SJCRH30 (cell line): ENCODE results near the gene NFAT5. TPM values are rescaled to one million over a fixed set of nuclear protein-coding genes. Genes with fewer than 3 reads are reported as not detected.
"Not testable (repeated sequence)": the region's sequence is repeated elsewhere in the genome, so short reads cannot be mapped to it uniquely, and the experiment has no call there.

ENCODE experiments used
- DNase-seq, 2 experiments: peaks; one replicate each; pipeline ENCODE4 v3.0.0-alpha.2; 2015 to 2020
- H3K27ac ChIP-seq: fragments of 250-450 bp; sonication (Bioruptor Pico); 2 replicates; pipeline ENCODE4 v1.5.1; 2020; ENCODE audit warnings: mild to moderate bottlenecking, moderate library complexity
- H3K27me3 ChIP-seq: fragments of 250-450 bp; sonication (Bioruptor Pico); 2 replicates; pipeline ENCODE4 v1.5.1; 2020; ENCODE audit warnings: mild to moderate bottlenecking, moderate library complexity
- H3K36me3 ChIP-seq: fragments of 250-450 bp; sonication (Bioruptor Pico); 2 replicates; pipeline ENCODE4 v1.5.1; 2020; ENCODE audit warnings: mild to moderate bottlenecking, moderate library complexity
- H3K4me1 ChIP-seq: fragments of 250-450 bp; sonication (Bioruptor Pico); 2 replicates; pipeline ENCODE4 v1.5.1; 2020; ENCODE audit warnings: mild to moderate bottlenecking, moderate library complexity
- H3K4me3 ChIP-seq: fragments of 250-450 bp; sonication (Bioruptor Pico); 2 replicates; pipeline ENCODE4 v1.5.1; 2020; ENCODE audit warnings: mild to moderate bottlenecking, moderate library complexity
- H3K9me3 ChIP-seq: fragments of 250-450 bp; sonication (Bioruptor Pico); replicated peaks from 2 replicates; pipeline ENCODE4 v1.5.1; 2020; ENCODE audit warnings: mild to moderate bottlenecking, moderate library complexity
- total RNA-seq: library from RNA; depleted of rRNA; stranded (reverse); fragments of >200 nt; shearing (Covaris generic); gene quantifications from 2 replicates; pipeline ENCODE4 v1.2.3, GENCODE V29; 2014

Gene NFAT5
- total RNA-seq, 1 experiment from 2014 or later, result 5.7 TPM

GRCh38 chr16:69535123-69536050, 30.4 kb upstream of the NFAT5 start:
- Histone ChIP-seq H3K27ac (no peak overlapping the region), H3K9me3 (no peaks in the 10 kb centered on the region), H3K4me1 (peaks cover 5% of the 10 kb centered on the region), H3K4me3 (no peak overlapping the region), H3K36me3 (no peaks in the 10 kb centered on the region), H3K27me3 (no peaks in the 10 kb centered on the region)
- no peak for DNase-seq

GRCh38 chr16:69537706-69538080, 28.1 kb upstream of the NFAT5 start:
- no peak overlapping the region for H3K4me3 ChIP-seq
- no peaks in the 10 kb centered on the region for H3K4me1 ChIP-seq
- no peak for DNase-seq
- no peak overlapping the region for H3K27ac ChIP-seq
- H3K9me3 ChIP-seq, result no peaks in the 10 kb centered on the region
- no peaks in the 10 kb centered on the region for H3K36me3 ChIP-seq
- H3K27me3 ChIP-seq, result no peaks in the 10 kb centered on the region

GRCh38 chr16:69538808-69539207, 27.0 kb upstream of the NFAT5 start:
- no peaks in the 10 kb centered on the region for H3K36me3 ChIP-seq
- no peak for DNase-seq
- H3K27ac ChIP-seq, result no peak overlapping the region
- H3K4me3 ChIP-seq, result no peak overlapping the region
- H3K27me3 ChIP-seq, result no peaks in the 10 kb centered on the region
- H3K9me3 ChIP-seq, result no peaks in the 10 kb centered on the region
- no peaks in the 10 kb centered on the region for H3K4me1 ChIP-seq

GRCh38 chr16:69542974-69543373, 22.8 kb upstream of the NFAT5 start:
- H3K27me3 ChIP-seq, result no peaks in the 10 kb centered on the region
- DNase-seq, result no peak
- no peak overlapping the region for H3K27ac ChIP-seq
- H3K9me3 ChIP-seq, result no peaks in the 10 kb centered on the region
- no peak overlapping the region for H3K4me3 ChIP-seq
- no peaks in the 10 kb centered on the region for H3K4me1 ChIP-seq
- H3K36me3 ChIP-seq, result no peaks in the 10 kb centered on the region

DNA sequence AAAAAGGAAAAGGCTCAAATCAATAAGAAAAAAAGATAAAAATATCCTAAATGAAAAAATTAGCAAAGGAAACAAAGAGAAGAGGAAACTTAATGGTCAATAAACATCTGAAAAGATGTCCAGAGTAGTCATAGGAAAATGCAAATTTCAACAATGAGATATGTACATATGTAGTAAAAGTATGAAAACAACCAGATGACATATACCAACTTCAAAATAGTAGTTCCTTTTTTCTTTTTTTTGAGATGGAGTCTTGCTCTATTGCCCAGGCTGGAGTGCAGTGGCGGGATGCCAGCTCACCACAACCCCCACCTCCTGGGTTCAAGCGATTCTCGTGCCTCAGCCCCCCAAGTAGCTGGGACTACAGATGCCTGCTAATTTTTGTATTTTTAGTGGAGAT, 21.7 kb upstream of the NFAT5 start:
- Histone ChIP-seq H3K4me1 (no peaks in the 10 kb centered on the region), H3K4me3 (no peak overlapping the region), H3K9me3 (no peaks in the 10 kb centered on the region), H3K36me3 (no peaks in the 10 kb centered on the region), H3K27me3 (no peaks in the 10 kb centered on the region), H3K27ac (no peak overlapping the region)
- DNase-seq, result no peak

- H3K9me3 ChIP-seq, H3K27ac ChIP-seq, H3K4me3 ChIP-seq, H3K27me3 ChIP-seq, H3K36me3 ChIP-seq, H3K4me1 ChIP-seq, DNase-seq: not testable (repeated sequence)
Observed at GRCh38 chr16:69546663-69547062, 19.1 kb upstream of the NFAT5 start.

DNA sequence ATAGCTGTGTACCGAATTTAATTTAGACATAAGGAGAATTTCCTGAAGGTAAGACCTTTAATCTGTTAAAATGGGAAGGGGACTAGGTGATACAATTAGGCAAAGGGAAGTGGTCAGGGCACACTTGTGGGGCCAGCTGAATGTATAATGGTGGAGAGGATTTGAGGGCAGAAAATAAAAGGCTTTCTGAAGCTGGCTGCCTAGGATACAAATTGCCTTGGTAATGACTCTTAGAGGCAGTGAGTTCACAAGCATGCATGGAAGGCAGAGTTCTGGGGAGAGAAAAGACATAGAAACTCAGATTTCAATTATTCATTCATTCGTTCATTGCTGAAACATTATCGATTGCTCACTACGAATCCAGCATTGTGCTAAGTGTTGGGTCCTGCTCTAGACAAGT, 12.4 kb upstream of the NFAT5 start:
- no peak for DNase-seq
- Histone ChIP-seq H3K9me3 (no peaks in the 10 kb centered on the region), H3K27ac (no peak overlapping the region), H3K4me1 (no peaks in the 10 kb centered on the region), H3K4me3 (no peak overlapping the region), H3K27me3 (no peaks in the 10 kb centered on the region), H3K36me3 (no peaks in the 10 kb centered on the region)

DNA sequence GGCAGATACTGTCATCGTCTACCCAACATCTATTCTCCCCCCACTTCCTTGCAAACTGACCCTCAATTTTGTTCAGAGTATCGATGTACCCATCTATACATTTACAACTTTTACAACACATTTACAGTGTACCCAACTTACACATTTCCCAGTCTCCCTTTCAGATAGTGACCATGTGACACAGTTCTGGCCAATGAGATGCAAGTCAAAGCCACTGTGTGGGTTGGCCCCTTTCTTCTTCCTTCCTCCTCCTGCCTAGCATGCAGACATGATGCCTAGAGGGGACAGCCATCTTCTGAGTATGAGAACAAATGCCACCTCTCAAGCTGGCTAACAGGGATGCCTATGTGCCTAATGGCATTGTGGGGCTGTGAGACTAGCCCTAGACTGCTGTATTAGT, 11.3 kb upstream of the NFAT5 start:
- Histone ChIP-seq H3K9me3 (no peaks in the 10 kb centered on the region), H3K36me3 (no peaks in the 10 kb centered on the region), H3K27me3 (no peaks in the 10 kb centered on the region), H3K27ac (no peak overlapping the region), H3K4me3 (no peak overlapping the region), H3K4me1 (no peaks in the 10 kb centered on the region)
- peak; percentile 6 to 29 for DNase-seq

DNA sequence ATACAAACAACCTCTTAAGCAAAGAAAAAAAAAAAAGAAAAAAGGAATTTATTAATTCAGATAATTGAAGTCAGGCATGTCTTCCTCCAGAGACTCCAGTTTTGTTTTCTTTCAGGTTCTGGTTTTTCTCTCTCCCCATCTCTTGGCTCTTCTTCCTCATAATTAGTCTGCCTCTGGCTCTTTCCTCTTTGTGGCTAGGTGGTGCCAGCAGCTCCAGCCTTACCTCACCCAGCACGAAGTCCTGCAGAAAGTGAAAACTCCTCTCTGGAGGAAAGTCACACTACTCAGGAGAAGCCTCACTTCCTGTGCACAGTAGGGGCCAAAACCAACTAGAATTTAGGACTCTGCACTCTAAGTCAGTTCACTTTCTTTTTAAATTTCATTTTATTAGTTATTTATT, 10.3 kb upstream of the NFAT5 start:
- Histone ChIP-seq H3K27me3 (no peaks in the 10 kb centered on the region), H3K4me3 (no peak overlapping the region), H3K9me3 (no peaks in the 10 kb centered on the region), H3K4me1 (no peaks in the 10 kb centered on the region), H3K27ac (no peak overlapping the region), H3K36me3 (no peaks in the 10 kb centered on the region)
- no peak for DNase-seq

GRCh38 chr16:69555867-69556266, 9.9 kb upstream of the NFAT5 start:
- DNase-seq, result no peak
- no peaks in the 10 kb centered on the region for H3K36me3 ChIP-seq
- H3K9me3 ChIP-seq, result no peaks in the 10 kb centered on the region
- H3K27me3 ChIP-seq, result no peaks in the 10 kb centered on the region
- H3K4me3 ChIP-seq, result no peak overlapping the region
- no peaks in the 10 kb centered on the region for H3K4me1 ChIP-seq
- no peak overlapping the region for H3K27ac ChIP-seq

DNA sequence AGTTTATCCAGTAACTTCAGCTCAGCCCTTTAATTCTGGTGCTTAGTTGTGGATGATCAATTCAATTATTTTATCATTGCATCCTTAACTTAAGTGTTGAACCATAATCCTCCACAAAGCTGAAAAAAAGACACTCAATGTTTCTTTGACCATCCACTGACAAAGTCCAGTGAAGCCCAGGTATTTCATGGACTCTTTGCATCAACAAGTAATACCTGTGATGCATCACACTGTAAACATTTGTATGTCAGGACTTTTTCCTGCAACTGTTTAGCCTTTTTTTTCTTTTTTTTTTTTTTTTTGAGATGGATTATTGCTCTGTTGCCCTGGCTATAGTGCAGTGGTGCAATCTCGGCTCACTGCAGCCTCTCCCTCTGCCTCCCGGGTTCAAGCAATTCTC, 6.6 kb upstream of the NFAT5 start:
- Histone ChIP-seq H3K27me3 (no peaks in the 10 kb centered on the region), H3K4me1 (no peaks in the 10 kb centered on the region), H3K36me3 (no peaks in the 10 kb centered on the region), H3K4me3 (no peak overlapping the region), H3K27ac (no peak overlapping the region), H3K9me3 (no peaks in the 10 kb centered on the region)
- no peak for DNase-seq

- not testable (repeated sequence) for H3K4me3 ChIP-seq, H3K27ac ChIP-seq, DNase-seq, H3K36me3 ChIP-seq, H3K4me1 ChIP-seq, H3K9me3 ChIP-seq, H3K27me3 ChIP-seq
Observed at GRCh38 chr16:69561367-69561766, 4.4 kb upstream of the NFAT5 start.

- no peaks in the 10 kb centered on the region for H3K9me3 ChIP-seq
- H3K36me3 ChIP-seq, result no peaks in the 10 kb centered on the region
- H3K27ac ChIP-seq, result no peak overlapping the region
- no peak for DNase-seq
- no peak overlapping the region for H3K4me3 ChIP-seq
- no peaks in the 10 kb centered on the region for H3K27me3 ChIP-seq
- H3K4me1 ChIP-seq, result no peaks in the 10 kb centered on the region
Observed at GRCh38 chr16:69561901-69562300, 3.9 kb upstream of the NFAT5 start.

GRCh38 chr16:69562813-69563212, 3.0 kb upstream of the NFAT5 start:
- no peaks in the 10 kb centered on the region for H3K9me3 ChIP-seq
- no peak for DNase-seq
- no peaks in the 10 kb centered on the region for H3K36me3 ChIP-seq
- no peaks in the 10 kb centered on the region for H3K27me3 ChIP-seq
- no peaks in the 10 kb centered on the region for H3K4me1 ChIP-seq
- H3K27ac ChIP-seq, result no peak overlapping the region
- H3K4me3 ChIP-seq, result no peak overlapping the region

- H3K9me3 ChIP-seq, result no peaks in the 10 kb centered on the region
- DNase-seq, result peak; percentile 18 to 40
- no peaks in the 10 kb centered on the region for H3K4me1 ChIP-seq
- no peaks in the 10 kb centered on the region for H3K27me3 ChIP-seq
- no peaks in the 10 kb centered on the region for H3K36me3 ChIP-seq
- peak overlapping the region; percentile 100 for H3K4me3 ChIP-seq
- H3K27ac ChIP-seq, result no peak overlapping the region
Observed at GRCh38 chr16:69563605-69564580, 1.9 kb upstream of the NFAT5 start.
